Right lobe of liver (tissue), 6 donors: Measurements from ENCODE around the gene SSPN. TPM values are rescaled to one million over a fixed set of nuclear protein-coding genes. Genes with fewer than 3 reads are reported as not detected.

Source experiments
- ATAC-seq, 4 donors: fragments of 200-7000 bp; cut with Tn5 transposase; one replicate each; pipeline ENCODE4 v1.9.1; 2020; ENCODE audit warnings: mild to moderate bottlenecking in 4 of 4, moderate library complexity in 4 of 4
- DNase-seq, 3 donors: peaks; one replicate each; pipeline ENCODE4 v3.0.0-alpha.2; 2020
- H3K27ac ChIP-seq, 3 donors: fragments of 200-600 bp; one replicate each; pipeline ENCODE4 v1.8.0; 2022
- H3K27me3 ChIP-seq, 2 donors: fragments of 200-600 bp; one replicate each; pipeline ENCODE4 v1.8.0; 2022
- H3K36me3 ChIP-seq, 4 donors: fragments of 200-600 bp; sonication (generic) in 1 of 4; one replicate each; pipeline versions ENCODE4 v1.5.1 to v1.8.0; 2017 to 2022; ENCODE audit warnings: control low read depth in 1 of 4
- H3K4me1 ChIP-seq, 4 donors: fragments of 200-600 bp; sonication (generic) in 1 of 4; one replicate each; pipeline versions ENCODE4 v1.5.1 to v1.8.0; 2017 to 2022; ENCODE audit warnings: control low read depth in 1 of 4
- H3K4me3 ChIP-seq, 3 donors: fragments of 200-600 bp; one replicate each; pipeline ENCODE4 v1.8.0; 2022
- H3K9me3 ChIP-seq, 4 donors: fragments of 200-600 bp; sonication (generic) in 1 of 4; one replicate each; pipeline versions ENCODE4 v1.5.1 to v1.8.0; 2017 to 2022; ENCODE audit warnings: control low read depth in 1 of 4
- CTCF ChIP-seq, 4 donors: fragments of 200-600 bp in 3 of 4; fragments of 450-650 bp in 1 of 4; IDR thresholded peaks; one replicate each; pipeline versions ENCODE4 v1.5.1 to v1.8.0; 2016 to 2022; ENCODE audit warnings: antibody characterized with exemption in 4 of 4, mild to moderate bottlenecking in 2 of 4
- POLR2A ChIP-seq: fragments of 450-650 bp; IDR thresholded peaks from one replicate; pipeline ENCODE4 v1.6.1; 2017; ENCODE audit warnings: antibody characterized with exemption, mild to moderate bottlenecking
- WGBS: methylation state at CpG from one replicate; pipeline ENCODE4 v1.1.6; 2018; ENCODE audit warnings: low coverage, low lambda C conversion rate; ENCODE audit not compliant: insufficient coverage; ENCODE audit errors: missing lambda C conversion rate; 5-methylcytosine and 5-hydroxymethylcytosine counted together
- intact Hi-C, 2 donors: fragments of 100-400 bp; cut with DNase I; formaldehyde crosslinking; loops; one replicate each; pipeline versions ENCODE4 v1.11.2 to v1.14.1; 2022
- total RNA-seq, 6 experiments: library from RNA; depleted of rRNA in 2 of 6; stranded (reverse); fragments of >200 nt in 2 of 6; fragmentation: NEBNext Ultra II Directional in 3 of 6; extraction: Animal tissue kit (Norgen Biotek cat#: 25700) in 3 of 6; gene quantifications; one replicate each; pipeline versions ENCODE4 v1.1.0 to v1.2.4, GENCODE V29; 2016 to 2023
- donor health status: DM: no; HTN: yes; CAD: no.
- donor health status: DM: no; HTN: no; CAD: no.
- donor health status: DM: no; HTN: no; CAD: no.
- donor health status: DM: no; HTN: yes; CAD: no.
- donor health status: DM: no; HTN: yes; CAD: no.

Gene SSPN
- total RNA-seq, 6 experiments from 2014 or later = 0.18 to 1.2 (median 0.54) TPM

GRCh38 chr12:26247873-26248272 is 52.5 kb downstream of the SSPN start:
- no peak overlapping the region for H3K27ac ChIP-seq
- no peak for DNase-seq
- ATAC-seq = no peak
- TF ChIP-seq CTCF (IDR thresholded peaks at IDR 0.05) (no peak), POLR2A (no peak)
- H3K4me1 ChIP-seq = no peaks in the 10 kb centered on the region
- intact Hi-C loops = no loop called here
- no peak overlapping the region for H3K4me3 ChIP-seq
- no peaks in the 10 kb centered on the region for H3K36me3 ChIP-seq
- H3K27me3 ChIP-seq = no peaks in the 10 kb centered on the region
- H3K9me3 ChIP-seq = no peaks in the 10 kb centered on the region
- 32% methylated on average over 4 of the region's 4 CpGs for WGBS

GRCh38 chr12:26250801-26251200 is 55.4 kb downstream of the SSPN start:
- no peaks in the 10 kb centered on the region for H3K9me3 ChIP-seq
- intact Hi-C loops = no loop called here
- no peaks in the 10 kb centered on the region for H3K4me1 ChIP-seq
- H3K4me3 ChIP-seq = no peak overlapping the region
- no peak overlapping the region for H3K27ac ChIP-seq
- DNase-seq (no peak), ATAC-seq (no peak)
- H3K36me3 ChIP-seq = no peaks in the 10 kb centered on the region
- no peak for TF ChIP-seq CTCF (IDR thresholded peaks at IDR 0.05)
- TF ChIP-seq POLR2A = no peak
- H3K27me3 ChIP-seq = no peaks in the 10 kb centered on the region
- WGBS = 67% methylated on average over 3 of the region's 3 CpGs

- no peaks in the 10 kb centered on the region for H3K36me3 ChIP-seq
- intact Hi-C loops = no loop called here
- H3K4me1 ChIP-seq = no peaks in the 10 kb centered on the region
- H3K4me3 ChIP-seq = no peak overlapping the region
- DNase-seq (no peak), ATAC-seq (no peak)
- WGBS = 41% methylated on average over 6 of the region's 6 CpGs
- H3K27me3 ChIP-seq = no peaks in the 10 kb centered on the region
- H3K27ac ChIP-seq = no peak overlapping the region
- TF ChIP-seq POLR2A = no peak
- no peak for TF ChIP-seq CTCF (IDR thresholded peaks at IDR 0.05)
- no peaks in the 10 kb centered on the region for H3K9me3 ChIP-seq
Measured at GRCh38 chr12:26251600-26251999, 56.2 kb downstream of the SSPN start.

GRCh38 chr12:26252946-26253345 is 57.6 kb downstream of the SSPN start:
- intact Hi-C loops = no loop called here
- no peaks in the 10 kb centered on the region for H3K27me3 ChIP-seq

More at GRCh38 chr12:26252946-26253345, 57.6 kb downstream of the SSPN start:
- Histone ChIP-seq H3K4me3 (no peak overlapping the region), H3K36me3 (no peaks in the 10 kb centered on the region), H3K4me1 (no peaks in the 10 kb centered on the region), H3K9me3 (no peaks in the 10 kb centered on the region), H3K27ac (no peak overlapping the region)
- ATAC-seq (no peak), DNase-seq (no peak)
- TF ChIP-seq CTCF (IDR thresholded peaks at IDR 0.05) (no peak), POLR2A (no peak)
- 47% methylated on average over 1 of the region's 1 CpG for WGBS
